ENCODE data around the gene SLC35E4.
"Not testable (repeated sequence)": the region's sequence is repeated elsewhere in the genome, so short reads cannot be mapped to it uniquely, and the experiment has no call there.

The SLC35E4 gene

GRCh38 chr22:30635273-30636225 lies at the start of gene SLC35E4:
Gene SLC35E4 (plus strand): TSS chr22:30635781. CDS start chr22:30636451, 670 bp downstream.
- DNase-seq (ENCODE audit: low read depth) = peak; percentile 93

- DNase-seq (ENCODE audit: low read depth) = no peak
Measured at GRCh38 chr22:30586414-30586813, 49.2 kb upstream of the SLC35E4 start.

GRCh38 chr22:30591191-30591587 lies 44.4 kb upstream of the SLC35E4 start:
- DNase-seq (ENCODE audit: low read depth) = peak; percentile 59

- peak; percentile 100 for DNase-seq (ENCODE audit: low read depth)
Measured at GRCh38 chr22:30591588-30592359, 43.8 kb upstream of the SLC35E4 start, which contains the start of gene PES1. Gene PES1 (minus strand): TSS chr22:30591910. CDS start chr22:30591833, 77 bp downstream.

GRCh38 chr22:30592360-30592713 lies 43.2 kb upstream of the SLC35E4 start:
- not testable (repeated sequence) for DNase-seq (ENCODE audit: low read depth)

GRCh38 chr22:30596199-30596598 lies 39.4 kb upstream of the SLC35E4 start:
- no peak for DNase-seq (ENCODE audit: low read depth)

- no peak for DNase-seq (ENCODE audit: low read depth)
Measured at GRCh38 chr22:30596886-30597285, 38.7 kb upstream of the SLC35E4 start.

- no peak for DNase-seq (ENCODE audit: low read depth)
Measured at GRCh38 chr22:30598986-30599385, 36.6 kb upstream of the SLC35E4 start.

GRCh38 chr22:30600921-30601320 lies 34.7 kb upstream of the SLC35E4 start:
- DNase-seq (ENCODE audit: low read depth) = no peak

GRCh38 chr22:30601464-30601863 lies 34.1 kb upstream of the SLC35E4 start:
- DNase-seq (ENCODE audit: low read depth) = no peak

GRCh38 chr22:30602049-30602448 lies 33.5 kb upstream of the SLC35E4 start:
- peak; percentile 61 for DNase-seq (ENCODE audit: low read depth)

GRCh38 chr22:30603801-30604200 lies 31.8 kb upstream of the SLC35E4 start:
- no peak for DNase-seq (ENCODE audit: low read depth)

GRCh38 chr22:30604723-30605122 lies 30.9 kb upstream of the SLC35E4 start:
- DNase-seq (ENCODE audit: low read depth) = no peak

- DNase-seq (ENCODE audit: low read depth) = peak; percentile 68
Measured at GRCh38 chr22:30605449-30606110, 30.0 kb upstream of the SLC35E4 start.

- peak; percentile 87 for DNase-seq (ENCODE audit: low read depth)
Measured at GRCh38 chr22:30606455-30607299, 28.9 kb upstream of the SLC35E4 start, which contains the start of gene TCN2. Gene TCN2 (plus strand): TSS chr22:30607174. CDS start chr22:30607332, 158 bp downstream.

GRCh38 chr22:30607300-30607930 lies 28.2 kb upstream of the SLC35E4 start:
- no peak for DNase-seq (ENCODE audit: low read depth)

- DNase-seq (ENCODE audit: low read depth) = no peak
Measured at GRCh38 chr22:30607939-30608338, 27.6 kb upstream of the SLC35E4 start.

GRCh38 chr22:30609260-30610185 lies 26.1 kb upstream of the SLC35E4 start:
- peak; percentile 92 for DNase-seq (ENCODE audit: low read depth)

GRCh38 chr22:30610299-30610698 lies 25.3 kb upstream of the SLC35E4 start:
- DNase-seq (ENCODE audit: low read depth) = no peak

- peak; percentile 76 for DNase-seq (ENCODE audit: low read depth)
Measured at GRCh38 chr22:30611197-30611596, 24.4 kb upstream of the SLC35E4 start.
